GM18909 (cell line): ENCODE data around the gene CCDC24.

Source experiments
- ATAC-seq: cut with Tn5 transposase; IDR thresholded peaks from one replicate; pipeline ENCODE4 v1.9.1; 2021; ENCODE audit warnings: mild to moderate bottlenecking; ENCODE audit not compliant: unreplicated experiment, poor library complexity

The CCDC24 gene

DNA sequence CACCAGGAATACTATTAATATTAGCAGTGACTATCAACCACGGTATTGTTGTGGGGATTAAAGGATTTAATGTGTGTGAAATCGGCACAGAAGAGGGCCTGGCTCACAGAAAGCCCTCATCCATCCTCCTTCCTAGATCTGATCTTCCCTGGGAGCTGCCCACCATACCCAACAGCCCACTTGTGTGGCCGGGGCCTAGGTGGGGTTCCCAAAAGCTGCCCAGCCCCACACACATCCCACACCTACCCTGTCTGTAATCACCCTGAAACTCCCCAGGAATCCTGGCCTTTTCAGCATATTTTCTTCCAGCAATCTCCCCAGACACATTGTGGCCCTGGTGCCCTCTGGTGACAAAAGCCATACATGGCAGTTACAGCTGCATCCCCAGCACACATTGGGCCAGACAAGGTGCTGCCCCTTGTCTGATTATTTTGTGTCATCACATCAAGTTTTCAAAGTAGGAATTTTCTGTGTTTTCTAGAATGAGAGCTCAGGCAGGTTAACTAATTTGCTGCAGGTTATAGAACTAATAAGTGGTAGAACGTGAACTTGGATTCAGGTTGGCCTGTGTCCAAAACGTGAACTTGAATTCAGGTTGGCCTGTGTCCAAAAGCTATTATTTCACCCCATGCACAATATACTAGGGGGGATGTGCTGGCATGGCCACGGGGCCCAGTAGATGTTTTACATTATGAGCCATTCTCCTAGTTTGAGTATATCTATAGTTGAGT is 45.2 kb downstream of the CCDC24 start:
- no peak for ATAC-seq

DNA sequence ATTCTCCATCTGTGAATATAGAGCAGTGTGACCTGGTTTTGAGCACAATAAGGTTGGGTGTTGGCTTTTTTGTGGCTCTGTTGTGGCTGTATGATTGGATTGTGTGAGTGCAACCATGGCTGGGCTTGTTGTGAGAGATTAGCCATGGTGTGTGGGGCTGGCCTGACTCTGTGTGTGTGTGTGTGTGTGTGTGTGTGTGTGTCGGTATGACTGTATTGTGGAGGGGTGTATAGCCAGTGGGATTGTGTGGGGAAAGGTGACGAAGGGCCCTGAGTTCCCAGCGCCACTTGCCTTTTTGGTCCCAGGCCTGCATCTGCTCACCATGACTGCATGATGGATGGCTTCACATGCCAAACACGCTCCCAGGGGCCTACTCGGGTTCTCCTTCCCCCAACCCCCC is 45.8 kb downstream of the CCDC24 start:
- no peak for ATAC-seq

DNA sequence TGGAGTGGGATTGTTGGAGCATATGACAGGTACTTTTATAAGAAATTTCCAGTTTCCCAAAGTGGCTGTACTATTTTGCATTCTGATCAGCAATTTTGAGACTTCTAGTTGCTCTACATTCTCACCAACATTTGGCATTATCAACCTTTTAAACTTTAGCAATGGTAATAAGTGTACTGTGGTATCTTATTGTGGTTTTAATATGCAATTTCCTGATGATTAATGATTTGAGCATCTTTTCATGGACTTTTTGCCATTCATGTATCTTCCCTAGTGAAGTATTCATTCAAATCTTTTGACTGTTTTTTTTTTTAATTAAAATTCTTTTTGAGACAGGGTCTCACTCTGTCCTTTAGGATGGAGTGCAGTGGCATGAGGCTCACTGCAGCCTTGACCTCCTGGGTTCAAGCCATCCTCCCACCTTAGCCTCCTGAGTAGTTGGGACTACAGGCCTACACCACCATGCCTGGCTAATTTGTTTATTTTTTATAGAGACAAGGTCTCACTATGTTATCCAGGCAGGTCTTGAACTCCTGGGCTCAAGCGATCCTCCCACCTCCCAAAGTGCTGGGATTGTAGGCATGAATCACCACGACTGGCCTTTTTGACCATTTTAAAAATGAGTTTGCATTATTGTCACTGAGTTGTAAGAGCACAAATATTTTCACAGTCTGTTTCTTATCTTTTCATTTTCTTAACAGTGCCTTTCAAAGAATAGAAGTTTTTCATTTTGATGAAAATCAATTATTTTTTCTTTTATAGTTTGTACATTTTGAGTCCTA is 47.7 kb downstream of the CCDC24 start:
- ATAC-seq = no peak

DNA sequence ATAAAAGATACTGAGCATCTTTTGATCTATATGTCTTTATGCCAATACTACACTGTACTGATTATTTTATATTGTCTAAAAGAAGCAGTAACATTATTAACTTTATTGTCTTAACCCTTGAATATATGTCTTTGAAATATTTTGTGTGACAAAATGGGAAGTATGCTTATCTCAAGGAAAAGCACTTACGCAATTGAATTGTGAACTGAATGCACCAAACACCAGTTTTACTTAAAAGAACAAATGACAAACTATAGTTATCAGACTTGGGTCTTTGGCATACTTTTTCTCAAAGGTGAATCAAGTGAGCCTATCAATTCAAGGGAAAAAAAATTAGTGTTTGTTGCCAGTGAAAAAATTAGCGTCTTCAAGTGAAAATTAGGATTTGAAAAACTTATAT is 49.0 kb downstream of the CCDC24 start:
- ATAC-seq = no peak

DNA sequence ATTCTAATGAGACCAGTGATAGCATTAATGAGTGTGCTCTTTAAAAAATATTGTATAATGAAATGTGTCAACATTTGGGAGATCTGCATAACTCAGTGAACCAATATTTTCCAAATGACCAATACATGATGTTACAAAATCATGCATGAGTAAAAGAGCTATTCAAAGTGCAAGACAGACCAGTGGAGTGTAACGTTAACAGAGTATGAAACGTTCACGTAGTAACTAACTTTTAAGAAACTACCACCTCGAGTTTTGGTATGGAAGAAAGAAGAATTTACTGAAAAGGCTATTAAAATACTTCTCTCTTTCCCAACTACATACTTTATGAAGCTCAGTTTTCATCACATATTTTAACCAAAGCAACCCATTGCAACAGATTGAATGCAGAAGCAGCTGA is 49.4 kb downstream of the CCDC24 start:
- ATAC-seq = no peak

DNA sequence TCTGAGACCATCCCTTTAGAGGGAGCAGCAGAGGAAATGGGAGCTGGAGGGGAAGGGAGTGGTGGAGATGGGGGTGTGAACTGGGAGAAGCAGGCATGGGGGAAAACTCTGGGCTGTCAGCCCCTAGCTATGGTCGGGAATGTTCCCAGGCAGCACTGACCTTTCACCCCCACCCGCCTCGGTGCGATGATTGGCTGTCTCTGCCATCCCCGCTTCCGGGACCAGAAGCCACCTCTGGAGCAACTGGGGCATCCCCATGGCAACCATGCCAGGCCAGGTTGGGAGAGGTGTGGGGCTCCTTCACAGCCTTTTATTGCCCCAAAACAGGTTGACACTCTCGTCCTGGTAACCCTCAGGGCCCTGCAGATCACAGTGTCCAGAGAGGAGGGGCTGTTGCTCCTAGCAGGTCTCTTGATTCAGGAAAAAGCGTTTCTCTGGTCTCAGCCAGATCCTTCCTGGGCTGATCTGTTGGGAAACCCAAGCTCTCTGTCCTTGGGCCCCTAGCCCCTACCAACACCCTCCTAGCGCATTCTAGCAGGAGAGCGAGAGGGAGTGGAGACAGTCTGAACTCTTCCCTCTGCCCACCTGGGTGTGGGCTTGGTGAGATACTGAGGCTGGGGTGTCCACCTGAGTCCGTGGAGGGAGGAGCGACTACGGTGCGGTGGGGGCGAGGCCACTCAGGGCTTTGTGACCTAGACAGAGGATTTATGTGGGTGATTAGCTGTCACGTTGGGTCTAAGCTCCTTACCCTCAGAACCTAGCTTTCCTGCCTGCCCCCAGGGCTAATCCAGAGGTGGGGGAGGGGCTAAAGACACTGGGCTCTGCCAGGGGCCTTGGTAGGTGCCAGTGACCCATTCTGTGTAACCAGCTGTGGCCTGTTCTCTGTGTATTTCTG is 52.0 kb downstream of the CCDC24 start:
- ATAC-seq = no peak

DNA sequence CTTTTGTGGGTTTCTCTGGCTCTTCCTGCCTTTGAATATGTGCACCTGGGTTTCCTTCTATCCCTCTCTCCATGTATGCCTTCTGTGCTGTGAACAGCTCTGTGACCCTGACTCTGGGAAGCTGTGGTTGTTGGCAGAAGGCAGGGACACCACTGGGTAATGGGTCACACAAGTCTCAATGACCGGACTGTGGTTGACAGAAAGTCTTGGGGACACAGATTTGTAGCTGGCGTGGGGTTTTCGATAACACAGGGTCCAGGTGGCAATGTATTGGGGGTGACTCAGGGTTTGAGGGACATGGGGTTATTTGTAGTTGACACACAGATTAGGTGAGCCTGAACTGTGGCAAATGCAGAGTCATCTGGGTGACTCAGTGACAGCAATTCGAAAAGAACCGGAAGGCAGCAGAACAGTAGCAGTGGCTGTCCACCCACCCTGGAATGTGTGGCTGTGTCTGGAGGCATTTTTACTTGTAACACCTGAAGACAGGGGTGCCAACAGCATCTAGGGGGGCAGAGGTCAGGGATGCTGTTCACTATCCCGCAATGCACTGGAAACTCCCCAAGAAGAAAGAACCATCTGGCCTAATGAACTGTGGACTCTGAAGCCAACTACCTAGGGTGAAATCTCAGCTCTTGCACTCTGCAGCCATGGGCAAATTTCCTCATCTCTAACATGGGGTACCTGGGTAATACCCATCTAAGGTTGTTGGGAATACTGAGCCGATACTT is 52.8 kb downstream of the CCDC24 start:
- no peak for ATAC-seq

DNA sequence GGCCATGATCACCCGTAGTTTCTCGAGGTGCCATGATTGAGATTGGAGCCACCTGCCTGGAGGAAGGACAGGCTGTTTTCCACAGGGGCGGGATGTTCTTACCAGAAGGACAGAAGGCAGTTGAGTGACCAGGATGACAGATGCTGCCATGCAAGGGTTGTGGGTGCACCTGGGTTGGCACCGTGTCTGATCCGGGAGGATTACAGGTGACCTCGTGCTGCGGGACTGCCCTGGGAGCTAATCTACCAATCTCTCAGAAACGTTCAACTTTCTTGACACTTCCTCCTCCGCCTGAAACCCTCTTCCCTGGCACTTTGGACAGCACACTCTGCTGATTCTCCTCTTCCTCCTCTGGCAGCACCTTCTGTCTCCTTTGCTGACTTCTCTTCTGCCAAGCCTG is 53.7 kb downstream of the CCDC24 start:
- ATAC-seq = no peak
